Stomach (tissue), 9 donors: ENCODE data around the gene GSDMA. TPM values are rescaled to one million over a fixed set of nuclear protein-coding genes. Genes with fewer than 3 reads are reported as not detected.

Experiments
- DNase-seq, 2 donors: peaks; one replicate each; pipeline versions ENCODE4 v3.0.0 to v3.0.0-alpha.2; 2013 to 2019
- H3K27ac ChIP-seq, 5 donors: fragments of 200-600 bp in 4 of 5; sonication (generic) in 4 of 5; one replicate each; pipeline ENCODE4 v1.5.1; 2013 to 2019; ENCODE audit warnings: mild to moderate bottlenecking in 1 of 5, moderate library complexity in 1 of 5
- H3K27me3 ChIP-seq, 3 donors: fragments of 200-600 bp; sonication (generic); one replicate each; pipeline ENCODE4 v1.5.1; 2017 to 2019; ENCODE audit warnings: mixed run types in 1 of 3
- H3K36me3 ChIP-seq, 4 donors: fragments of 200-600 bp; sonication (generic); 1 replicate in 3 of 4; 2 replicates in 1 of 4; pipeline ENCODE4 v1.5.1; 2016 to 2019
- H3K4me1 ChIP-seq, 4 donors: fragments of 200-600 bp; sonication (generic); one replicate each; pipeline ENCODE4 v1.5.1; 2016 to 2019
- H3K4me3 ChIP-seq, 4 donors: fragments of 200-600 bp; sonication (generic) in 3 of 4; one replicate each; pipeline ENCODE4 v1.5.1; 2016 to 2019; ENCODE audit warnings: mild to moderate bottlenecking in 1 of 4
- H3K9me3 ChIP-seq, 4 donors: fragments of 200-600 bp; sonication (generic); one replicate each; pipeline ENCODE4 v1.5.1; 2016 to 2019
- EP300 ChIP-seq: sonication (generic); formaldehyde crosslinking; IDR thresholded peaks from one replicate; pipeline ENCODE4 v1.6.1; 2017; ENCODE audit warnings: antibody characterized with exemption
- POLR2A ChIP-seq, 4 donors: fragments of 450-650 bp; IDR thresholded peaks; one replicate each; pipeline ENCODE4 v1.6.1; 2016; ENCODE audit warnings: antibody characterized with exemption in 4 of 4, control low read depth in 2 of 4, mild to moderate bottlenecking in 1 of 4, moderate library complexity in 1 of 4
- POLR2AphosphoS5 ChIP-seq, 3 donors: sonication (generic); formaldehyde crosslinking; IDR thresholded peaks; one replicate each; pipeline ENCODE4 v1.6.1; 2016; ENCODE audit warnings: antibody characterized with exemption in 3 of 3
- WGBS, 5 donors: extraction: QIAGEN DNeasy Blood & Tissue Kit in 3 of 5; methylation state at CpG; one replicate each; pipeline versions ENCODE4 v1.1.5 to v1.1.7; 2013 to 2018; 5-methylcytosine and 5-hydroxymethylcytosine counted together
- intact Hi-C: fragments of 100-400 bp; cut with DNase I; formaldehyde crosslinking; loops from one replicate; pipeline ENCODE4 v1.15.1; 2023; ENCODE audit warnings: low total_unique reads
- polyA plus RNA-seq, 3 donors: library from polyadenylated mRNA; stranded (reverse); fragments of 200-250 nt; gene quantifications; one replicate each; pipeline ENCODE4 v1.2.3, GENCODE V29; 2013
- total RNA-seq, 5 donors: library from RNA; depleted of rRNA; stranded (reverse); fragments of >200 nt; gene quantifications; one replicate each; pipeline versions ENCODE4 v1.1.0 to v1.2.3, GENCODE V29; 2014 to 2016
- TF ChIP-seq, protein P1 (sequence below), 7 experiments: fragments of 450-650 bp in 4 of 7; fragments of 200-600 bp in 3 of 7; sonication (generic) in 3 of 7; IDR thresholded peaks; one replicate each; pipeline ENCODE4 v1.5.1; 2016 to 2019; ENCODE audit warnings: antibody characterized with exemption in 7 of 7, control low read depth in 2 of 7, mild to moderate bottlenecking in 1 of 7
- donor health status: healthy with polysubstance abuse.
- donor health status: Bipolar disorder and iron deficiency.
- donor health status: healthy.

Gene GSDMA
- total and polyA plus RNA-seq, 8 donors = 0.08 to 0.92 TPM; not detected in 6

DNA sequence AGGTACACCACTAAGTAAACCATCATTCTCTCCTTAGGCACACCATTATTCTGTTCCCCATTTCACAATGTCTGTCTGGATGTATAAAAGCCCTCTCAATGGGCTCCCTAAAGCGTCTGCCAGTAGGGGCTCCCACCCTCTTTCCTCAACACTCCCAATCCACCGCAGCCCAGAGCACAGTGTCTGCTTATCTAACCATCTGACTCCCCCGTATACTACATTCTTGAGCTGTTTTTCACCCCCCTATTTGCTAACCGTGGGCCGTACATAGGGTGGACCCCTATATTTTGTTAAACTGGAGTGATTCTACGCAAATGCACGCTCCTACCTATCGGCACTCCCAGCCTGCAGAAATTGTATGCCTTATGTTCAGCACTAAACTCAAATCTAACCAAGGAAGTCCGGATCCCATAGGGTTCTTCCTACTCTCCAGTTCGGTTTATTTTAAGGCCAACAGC, 17.1 kb downstream of the GSDMA start:
- Histone ChIP-seq H3K9me3 (no peaks in the 10 kb centered on the region), H3K4me1 (peaks cover 8 to 37% (median 31%) of the 10 kb centered on the region in 4 donors), H3K4me3 (peak overlapping the region; percentile 75 to 99 (median 91)), H3K27ac (peak overlapping the region; percentile 78 to 97 (median 94)), H3K36me3 (peaks cover 8 to 14% (median 12%) of the 10 kb centered on the region in 4 donors), H3K27me3 (peaks cover 0 to 32% (median 0%) of the 10 kb centered on the region in 3 donors)
- TF ChIP-seq, protein P1, sequence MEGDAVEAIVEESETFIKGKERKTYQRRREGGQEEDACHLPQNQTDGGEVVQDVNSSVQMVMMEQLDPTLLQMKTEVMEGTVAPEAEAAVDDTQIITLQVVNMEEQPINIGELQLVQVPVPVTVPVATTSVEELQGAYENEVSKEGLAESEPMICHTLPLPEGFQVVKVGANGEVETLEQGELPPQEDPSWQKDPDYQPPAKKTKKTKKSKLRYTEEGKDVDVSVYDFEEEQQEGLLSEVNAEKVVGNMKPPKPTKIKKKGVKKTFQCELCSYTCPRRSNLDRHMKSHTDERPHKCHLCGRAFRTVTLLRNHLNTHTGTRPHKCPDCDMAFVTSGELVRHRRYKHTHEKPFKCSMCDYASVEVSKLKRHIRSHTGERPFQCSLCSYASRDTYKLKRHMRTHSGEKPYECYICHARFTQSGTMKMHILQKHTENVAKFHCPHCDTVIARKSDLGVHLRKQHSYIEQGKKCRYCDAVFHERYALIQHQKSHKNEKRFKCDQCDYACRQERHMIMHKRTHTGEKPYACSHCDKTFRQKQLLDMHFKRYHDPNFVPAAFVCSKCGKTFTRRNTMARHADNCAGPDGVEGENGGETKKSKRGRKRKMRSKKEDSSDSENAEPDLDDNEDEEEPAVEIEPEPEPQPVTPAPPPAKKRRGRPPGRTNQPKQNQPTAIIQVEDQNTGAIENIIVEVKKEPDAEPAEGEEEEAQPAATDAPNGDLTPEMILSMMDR (IDR thresholded peaks at IDR 0.05) = no peak
- TF ChIP-seq POLR2AphosphoS5 (IDR thresholded peaks at IDR 0.05) (no peak), POLR2A (IDR thresholded peaks at IDR 0.05) (no peak), EP300 (no peak)
- DNase-seq = peak in 1 of 2 donors; percentile 61
- intact Hi-C loops = no loop called here
- 0 to 1% (median 0%) methylated on average over 10 of the region's 10 CpGs for WGBS, 5 donors

GRCh38 chr17:39980351-39981206, 17.8 kb downstream of the GSDMA start, which contains the start of gene PSMD3:
TSS of gene PSMD3 (plus strand) at chr17:39980807. CDS start at chr17:39980971, 164 bp downstream.
- peak; percentile 99 to 100 for DNase-seq
- H3K4me1 ChIP-seq = peaks cover 8 to 37% (median 31%) of the 10 kb centered on the region in 4 donors
- 0 to 1% (median 0%) methylated on average over 50 to 84 of the region's 84 CpGs for WGBS, 5 donors
- peak within 1 kb of the TSS; percentile 75 to 99 (median 91) for H3K4me3 ChIP-seq
- peaks cover 14 to 21% (median 19%) of the 10 kb centered on the region in 4 donors for H3K36me3 ChIP-seq
- peaks cover 0 to 31% (median 0%) of the 10 kb centered on the region in 3 donors for H3K27me3 ChIP-seq
- intact Hi-C loops = no loop called here
- H3K27ac ChIP-seq = peak within 1 kb of the TSS; percentile 91 to 97 (median 94)
- TF ChIP-seq EP300 (no peak), POLR2AphosphoS5 (IDR thresholded peaks at IDR 0.05) (peak; percentile 96 to 99 (median 99)), POLR2A (IDR thresholded peaks at IDR 0.05) (peak in 2 of 4 donors; percentile 55 to 74)
- TF ChIP-seq, protein P1 (IDR thresholded peaks at IDR 0.05) = peak in 5 of 7 experiments; percentile 55 to 98 (median 87)
- no peaks in the 10 kb centered on the region for H3K9me3 ChIP-seq

DNA sequence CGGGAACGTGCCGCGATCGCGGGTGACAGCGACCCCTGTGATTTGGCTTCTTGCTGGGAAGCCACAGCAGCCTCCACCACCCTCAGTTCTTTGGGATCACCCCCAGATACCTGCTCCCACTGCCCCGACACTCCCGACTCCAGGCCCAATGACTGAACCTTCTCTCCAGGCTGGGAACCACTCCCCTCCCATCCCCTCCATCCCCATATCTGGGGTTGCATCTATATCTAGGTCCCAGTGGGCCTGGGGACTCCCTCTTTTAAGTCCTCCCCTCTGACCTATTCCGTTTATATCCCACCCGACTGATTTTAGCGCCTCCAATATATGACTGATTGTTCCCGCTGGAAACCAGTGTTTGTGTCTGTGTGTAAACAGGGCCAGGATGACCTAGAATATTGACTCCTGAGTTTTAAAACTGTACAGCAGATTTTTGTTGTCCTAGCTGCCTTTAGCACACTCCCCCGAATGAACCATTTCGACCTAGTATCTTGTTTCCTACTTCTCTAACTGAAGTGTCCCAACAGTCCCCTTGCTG, 18.5 kb downstream of the GSDMA start:
- intact Hi-C loops = no loop called here
- WGBS, 5 donors = 0 to 1% (median 0%) methylated on average over 8 to 15 of the region's 15 CpGs
- peak overlapping the region; percentile 75 to 99 (median 91) for H3K4me3 ChIP-seq
- H3K9me3 ChIP-seq = no peaks in the 10 kb centered on the region
- H3K4me1 ChIP-seq = peaks cover 8 to 37% (median 31%) of the 10 kb centered on the region in 4 donors
- TF ChIP-seq EP300 = no peak
- TF ChIP-seq, protein P1 (IDR thresholded peaks at IDR 0.05) = no peak
- TF ChIP-seq POLR2A (IDR thresholded peaks at IDR 0.05) = no peak
- TF ChIP-seq POLR2AphosphoS5 (IDR thresholded peaks at IDR 0.05) = no peak
- peak overlapping the region; percentile 91 to 97 (median 94) for H3K27ac ChIP-seq
- no peak for DNase-seq
- peaks cover 20 to 28% (median 25%) of the 10 kb centered on the region in 4 donors for H3K36me3 ChIP-seq
- H3K27me3 ChIP-seq = peaks cover 0 to 24% (median 0%) of the 10 kb centered on the region in 3 donors

- 9 to 19% (median 13%) methylated on average over 7 of the region's 7 CpGs for WGBS, 5 donors
- Histone ChIP-seq H3K9me3 (no peaks in the 10 kb centered on the region), H3K36me3 (peaks cover 26 to 34% (median 31%) of the 10 kb centered on the region in 4 donors), H3K27ac (peak overlapping the region in 3 of 5 donors; percentile 93 to 97 (median 94)), H3K4me3 (peak overlapping the region; percentile 75 to 99 (median 91)), H3K4me1 (peaks cover 8 to 37% (median 31%) of the 10 kb centered on the region in 4 donors), H3K27me3 (peaks cover 0 to 18% (median 0%) of the 10 kb centered on the region in 3 donors)
- TF ChIP-seq POLR2A (IDR thresholded peaks at IDR 0.05) (no peak), EP300 (no peak), POLR2AphosphoS5 (IDR thresholded peaks at IDR 0.05) (no peak)
- TF ChIP-seq, protein P1 (IDR thresholded peaks at IDR 0.05) = no peak
- intact Hi-C loops = no loop called here
- no peak for DNase-seq
Observed at GRCh38 chr17:39981766-39982375, 19.1 kb downstream of the GSDMA start.
